H9 (cell line): ENCODE results near the gene CTF1. TPM values are rescaled to one million over a fixed set of nuclear protein-coding genes. Genes with fewer than 3 reads are reported as not detected.

Experiments
- DNase-seq: peaks from one replicate; pipeline ENCODE4 v3.0.0-alpha.2; 2017
- H2AFZ ChIP-seq: one replicate; pipeline ENCODE4 v1.6.1; 2013; ENCODE audit warnings: mild to moderate bottlenecking, low read length, control low read depth, moderate library complexity
- H2AK5ac ChIP-seq: 2 replicates; pipeline ENCODE4 v1.6.1; 2013; ENCODE audit warnings: low read length, control low read depth, mixed read lengths; ENCODE audit not compliant: insufficient read length
- H2BK120ac ChIP-seq: one replicate; pipeline ENCODE4 v1.6.1; 2013; ENCODE audit warnings: low read depth, mild to moderate bottlenecking, low read length, control low read depth, inconsistent platforms; ENCODE audit not compliant: poor library complexity, severe bottlenecking
- H2BK12ac ChIP-seq: 2 replicates; pipeline ENCODE4 v1.6.1; 2013; ENCODE audit warnings: low read length, control low read depth, mixed read lengths, low read depth; ENCODE audit not compliant: insufficient read length
- H2BK15ac ChIP-seq: 2 replicates; pipeline ENCODE4 v1.6.1; 2013; ENCODE audit warnings: low read depth, low read length, control low read depth
- H2BK20ac ChIP-seq: one replicate; pipeline ENCODE4 v1.6.1; 2013; ENCODE audit warnings: low read depth, mild to moderate bottlenecking, low read length, control low read depth, inconsistent platforms; ENCODE audit not compliant: poor library complexity, severe bottlenecking
- H2BK5ac ChIP-seq: 2 replicates; pipeline ENCODE4 v1.6.1; 2013; ENCODE audit warnings: low read length, control low read depth, mixed read lengths; ENCODE audit not compliant: insufficient read length
- H3K14ac ChIP-seq: 2 replicates; pipeline ENCODE4 v1.6.1; 2013; ENCODE audit warnings: low read length, control low read depth; ENCODE audit not compliant: insufficient read depth
- H3K18ac ChIP-seq: 2 replicates; pipeline ENCODE4 v1.6.1; 2013; ENCODE audit warnings: low read depth, mild to moderate bottlenecking, mixed read lengths, low read length, control low read depth; ENCODE audit not compliant: insufficient read length
- H3K23ac ChIP-seq: 2 replicates; pipeline ENCODE4 v1.6.1; 2013; ENCODE audit warnings: low read length, control low read depth, mixed read lengths, low read depth; ENCODE audit not compliant: insufficient read length
- H3K23me2 ChIP-seq: 2 replicates; pipeline ENCODE4 v1.6.1; 2013; ENCODE audit warnings: low read depth, mild to moderate bottlenecking, mixed read lengths, low read length, control low read depth; ENCODE audit not compliant: insufficient read length, poor library complexity, severe bottlenecking
- H3K27ac ChIP-seq: 2 replicates; pipeline ENCODE4 v1.5.1; 2013; ENCODE audit warnings: low read length, control low read depth, mixed read lengths, low read depth; ENCODE audit not compliant: insufficient read length
- H3K27me3 ChIP-seq: 2 replicates; pipeline ENCODE4 v1.6.1; 2013; ENCODE audit warnings: low read length, control low read depth, inconsistent platforms; ENCODE audit not compliant: insufficient read depth
- H3K4ac ChIP-seq: 2 replicates; pipeline ENCODE4 v1.6.1; 2013; ENCODE audit warnings: low read depth, mild to moderate bottlenecking, control low read depth, inconsistent platforms, low read length, moderate library complexity
- H3K4me1 ChIP-seq: 2 replicates; pipeline ENCODE4 v1.6.1; 2013; ENCODE audit warnings: low read length, control low read depth, inconsistent platforms; ENCODE audit not compliant: insufficient read depth
- H3K4me2 ChIP-seq: 2 replicates; pipeline ENCODE4 v1.6.1; 2013; ENCODE audit warnings: low read length, control low read depth, mixed read lengths; ENCODE audit not compliant: insufficient read length, insufficient read depth
- H3K56ac ChIP-seq: 2 replicates; pipeline ENCODE4 v1.6.1; 2013; ENCODE audit warnings: low read depth, mild to moderate bottlenecking, mixed read lengths, low read length, control low read depth; ENCODE audit not compliant: insufficient read length
- H3K79me1 ChIP-seq: 2 replicates; pipeline ENCODE4 v1.6.1; 2013; ENCODE audit warnings: low read depth, mild to moderate bottlenecking, moderate library complexity, low read length, control low read depth, inconsistent platforms; ENCODE audit not compliant: insufficient read depth, poor library complexity, severe bottlenecking
- H3K79me2 ChIP-seq: 2 replicates; pipeline ENCODE4 v1.6.1; 2013; ENCODE audit warnings: low read length, control low read depth, inconsistent platforms; ENCODE audit not compliant: insufficient read depth
- H3K9ac ChIP-seq: 2 replicates; pipeline ENCODE4 v1.6.1; 2013; ENCODE audit warnings: low read length, control low read depth, mixed read lengths; ENCODE audit not compliant: insufficient read length; ENCODE audit errors: extremely low read depth
- H3K9me3 ChIP-seq: one replicate; pipeline ENCODE4 v1.6.1; 2013; ENCODE audit warnings: low read depth, low read length, inconsistent platforms; ENCODE audit not compliant: control insufficient read depth
- H3T11ph ChIP-seq: one replicate; pipeline ENCODE4 v1.6.1; 2013; ENCODE audit warnings: mild to moderate bottlenecking, low read length, control low read depth, inconsistent platforms
- H4K20me1 ChIP-seq: one replicate; pipeline ENCODE4 v1.6.1; 2013; ENCODE audit not compliant: control insufficient read depth, insufficient read length, insufficient read depth
- H4K5ac ChIP-seq: 2 replicates; pipeline ENCODE4 v1.6.1; 2013; ENCODE audit warnings: low read depth, mild to moderate bottlenecking, mixed read lengths, low read length, control low read depth; ENCODE audit not compliant: insufficient read length
- H4K8ac ChIP-seq: replicated peaks from 2 replicates; pipeline ENCODE4 v1.6.1; 2013; ENCODE audit warnings: low read length, control low read depth, mixed read lengths, low read depth; ENCODE audit not compliant: insufficient read length
- H4K91ac ChIP-seq: 2 replicates; pipeline ENCODE4 v1.6.1; 2013; ENCODE audit warnings: low read depth, mild to moderate bottlenecking, moderate library complexity, mixed read lengths, low read length, control low read depth; ENCODE audit not compliant: insufficient read length
- H3K27ac Mint-ChIP-seq, 3 experiments: 2 replicates in 2 of 3; 3 replicates in 1 of 3; pipeline ENCODE4 v1.8.0; 2020 to 2021; ENCODE audit warnings: mixed read lengths in 3 of 3, mild to moderate bottlenecking in 1 of 3, moderate library complexity in 1 of 3
- H3K27me3 Mint-ChIP-seq: 2 replicates; pipeline ENCODE4 v1.8.0; 2021; ENCODE audit warnings: low read depth, mild to moderate bottlenecking, moderate library complexity, mixed read lengths
- H3K36me3 Mint-ChIP-seq, 3 experiments: 2 replicates in 2 of 3; 3 replicates in 1 of 3; pipeline ENCODE4 v1.8.0; 2020 to 2021; ENCODE audit warnings: low read depth in 3 of 3, mixed read lengths in 3 of 3; ENCODE audit not compliant: insufficient read depth in 1 of 3
- H3K4me1 Mint-ChIP-seq, 2 experiments: 2 replicates each; pipeline ENCODE4 v1.8.0; 2020; ENCODE audit warnings: mixed read lengths in 2 of 2
- H3K4me3 Mint-ChIP-seq, 2 experiments: 2 replicates in 1 of 2; 3 replicates in 1 of 2; pipeline ENCODE4 v1.8.0; 2020 to 2021; ENCODE audit warnings: mild to moderate bottlenecking in 2 of 2, mixed read lengths in 2 of 2, moderate library complexity in 1 of 2
- H3K9me3 Mint-ChIP-seq, 2 experiments: 2 replicates in 1 of 2; 3 replicates in 1 of 2; pipeline ENCODE4 v1.8.0; 2020; ENCODE audit warnings: mild to moderate bottlenecking in 2 of 2, mixed read lengths in 2 of 2, moderate library complexity in 1 of 2
- CTCF ChIP-seq: fragments of 200-600 bp; sonication (generic); conservative IDR thresholded peaks from 3 replicates; pipeline ENCODE4 v1.8.0; 2021; ENCODE audit warnings: antibody characterized with exemption, mild to moderate bottlenecking
- WGBS: extraction: QIAGEN DNeasy Blood & Tissue Kit; methylation state at CpG from one replicate; pipeline ENCODE4 v1.1.7; 2013; ENCODE audit warnings: missing lambda C conversion rate, low lambda C conversion rate, mixed read lengths; ENCODE audit not compliant: insufficient read length; ENCODE audit errors: extremely low coverage; 5-methylcytosine and 5-hydroxymethylcytosine counted together
- total RNA-seq: library from RNA; stranded (reverse); gene quantifications from 2 replicates; pipeline ENCODE4 v1.2.1, GENCODE V29; 2021

The CTF1 gene
- total RNA-seq, 1 experiment from 2014 or later: 0.72 TPM

DNA sequence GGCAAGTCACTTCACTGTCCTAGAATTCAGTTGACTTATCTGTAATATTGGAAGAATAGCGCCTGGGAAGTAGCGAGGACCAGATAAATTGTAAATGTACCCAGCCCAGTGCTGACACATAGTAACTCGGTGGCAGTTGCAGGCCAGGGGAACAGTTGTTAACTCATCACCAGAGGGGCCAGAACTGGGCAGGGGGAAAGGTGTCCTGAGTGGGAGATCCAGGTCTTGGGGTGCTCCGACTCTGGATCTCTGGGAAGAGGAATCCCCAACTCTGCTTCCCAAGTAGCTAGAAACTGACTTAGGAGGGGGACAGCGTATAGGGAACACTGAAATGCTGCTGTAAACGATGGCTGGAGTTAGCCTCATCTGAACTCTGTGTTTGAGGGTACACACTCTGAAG, 25.5 kb upstream of the CTF1 start:
- peaks cover 53% of the 10 kb centered on the region for H3K27me3 Mint-ChIP-seq
- H3K4ac ChIP-seq: no peak overlapping the region
- no peak overlapping the region for H3K18ac ChIP-seq
- H4K5ac ChIP-seq: no peak overlapping the region
- peaks cover 12% of the 10 kb centered on the region for H3K23me2 ChIP-seq
- no peak overlapping the region for H3K27ac ChIP-seq
- WGBS: no CpG with 5 or more reads among the region's 6 CpGs
- H4K20me1 ChIP-seq: no peaks in the 10 kb centered on the region
- H3K27ac Mint-ChIP-seq: no peak overlapping the region
- H3K27me3 ChIP-seq: peaks cover 4% of the 10 kb centered on the region; the same call in 1 of the 2 replicates
- no peak overlapping the region for H2BK15ac ChIP-seq
- H3K9me3 Mint-ChIP-seq: no peaks in the 10 kb centered on the region; a peak in 1 of 5 replicates
- no peak overlapping the region for H3K14ac ChIP-seq
- H2BK12ac ChIP-seq: no peak overlapping the region
- H3T11ph ChIP-seq: no peak overlapping the region
- no peaks in the 10 kb centered on the region for H3K79me1 ChIP-seq
- no peak overlapping the region for H2AK5ac ChIP-seq
- H3K23ac ChIP-seq: no peak overlapping the region
- H2BK5ac ChIP-seq: no peak overlapping the region
- no peak overlapping the region for H2AFZ ChIP-seq
- H4K8ac ChIP-seq: no peak overlapping the region
- no peak overlapping the region for H4K91ac ChIP-seq
- no peak overlapping the region for H3K56ac ChIP-seq
- H3K4me2 ChIP-seq: no peak overlapping the region
- TF ChIP-seq CTCF: no peak
- H2BK120ac ChIP-seq: no peak overlapping the region
- no peaks in the 10 kb centered on the region for H3K4me1 ChIP-seq
- no peak overlapping the region for H3K9ac ChIP-seq
- no peak overlapping the region for H3K4me3 Mint-ChIP-seq
- H2BK20ac ChIP-seq: no peak overlapping the region
- H3K79me2 ChIP-seq: no peaks in the 10 kb centered on the region
- DNase-seq: no peak
- H3K9me3 ChIP-seq: no peaks in the 10 kb centered on the region
- H3K4me1 Mint-ChIP-seq: peaks cover 3 to 5% of the 10 kb centered on the region in 2 experiments
- H3K36me3 Mint-ChIP-seq: peaks cover 0 to 4% (median 0%) of the 10 kb centered on the region in 3 experiments; a peak in 1 of 7 replicates
